PFSK-1 (cell line): ENCODE results near the gene TMEM169.
A peak's percentile ranks its signal among the peaks of the same experiment; 100 is the strongest.

Experiments
- FOXP2 ChIP-seq: optimal IDR thresholded peaks from 2 replicates; pipeline ENCODE3; 2011; ENCODE audit warnings: borderline replicate concordance, control low read depth, inconsistent platforms; ENCODE audit not compliant: insufficient read depth; ENCODE audit errors: extremely low read length, extremely low read depth
- POLR2AphosphoS5 ChIP-seq: IDR thresholded peaks from 2 replicates; pipeline ENCODE4 v1.6.1; 2012; ENCODE audit warnings: low read depth, mild to moderate bottlenecking, control low read depth, low read length, moderate library complexity
- REST ChIP-seq, 2 experiments: IDR thresholded peaks; 2 replicates each; pipeline versions ENCODE4 v1.6.1 to v1.8.0; 2011 to 2012; ENCODE audit warnings: low read depth in 2 of 2, low read length in 2 of 2, control low read depth in 1 of 2, inconsistent platforms in 1 of 2, mild to moderate bottlenecking in 1 of 2, moderate library complexity in 1 of 2; ENCODE audit not compliant: insufficient read depth in 1 of 2
- SIN3A ChIP-seq: IDR thresholded peaks from 2 replicates; pipeline ENCODE4 v1.6.1; 2012; ENCODE audit warnings: mild to moderate bottlenecking, low read length, moderate library complexity, borderline replicate concordance; ENCODE audit not compliant: insufficient read depth
- TAF1 ChIP-seq: IDR thresholded peaks from 2 replicates; pipeline ENCODE4 v1.6.1; 2012; ENCODE audit warnings: low read length, control low read depth, borderline replicate concordance; ENCODE audit not compliant: insufficient read depth

TMEM169 gene

DNA sequence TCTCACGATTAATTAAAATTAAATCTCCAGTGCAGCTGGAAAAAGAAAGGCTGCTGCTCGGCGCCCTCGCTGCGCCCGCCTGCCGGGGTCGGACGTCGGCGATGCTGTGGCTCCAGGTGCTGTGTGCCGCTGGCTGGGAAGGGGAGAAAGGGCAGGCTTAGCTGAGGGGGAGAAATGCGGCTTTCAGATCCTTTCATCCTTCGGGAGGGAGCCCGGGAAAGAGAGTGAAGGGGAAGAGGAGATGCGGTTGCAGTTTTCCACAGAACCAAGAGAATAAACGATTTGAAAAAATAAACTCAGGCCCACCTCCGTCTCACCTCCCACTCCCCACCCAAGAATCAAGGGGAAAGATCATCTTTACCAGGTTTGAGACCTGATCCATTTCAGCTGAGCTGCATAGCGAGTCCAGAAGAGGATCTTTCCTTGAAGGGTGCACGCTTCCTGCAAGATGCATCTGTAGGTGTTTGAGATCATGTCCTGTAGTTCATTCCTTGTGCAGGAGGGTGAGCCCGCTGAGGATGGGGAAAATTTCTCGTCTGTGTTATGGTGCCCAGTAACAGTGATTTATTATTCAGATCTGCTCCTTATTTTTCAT lies 495 bp downstream of the TMEM169 start:
- no peak for TF ChIP-seq FOXP2
- no peak for TF ChIP-seq TAF1
- no peak for TF ChIP-seq POLR2AphosphoS5
- TF ChIP-seq REST (IDR thresholded peaks at IDR 0.05; ENCODE audit: insufficient read depth in 1 of 2, low read depth in 2 of 2, low read length in 2 of 2), result no peak
- TF ChIP-seq SIN3A, result no peak

GRCh38 chr2:216082805-216083204 lies 1.1 kb downstream of the TMEM169 start:
- TF ChIP-seq REST (IDR thresholded peaks at IDR 0.05; ENCODE audit: insufficient read depth in 1 of 2, low read depth in 2 of 2, low read length in 2 of 2), result peak in 1 of 2 experiments; percentile 77; a peak in 2 of 4 replicates
- no peak for TF ChIP-seq TAF1

DNA sequence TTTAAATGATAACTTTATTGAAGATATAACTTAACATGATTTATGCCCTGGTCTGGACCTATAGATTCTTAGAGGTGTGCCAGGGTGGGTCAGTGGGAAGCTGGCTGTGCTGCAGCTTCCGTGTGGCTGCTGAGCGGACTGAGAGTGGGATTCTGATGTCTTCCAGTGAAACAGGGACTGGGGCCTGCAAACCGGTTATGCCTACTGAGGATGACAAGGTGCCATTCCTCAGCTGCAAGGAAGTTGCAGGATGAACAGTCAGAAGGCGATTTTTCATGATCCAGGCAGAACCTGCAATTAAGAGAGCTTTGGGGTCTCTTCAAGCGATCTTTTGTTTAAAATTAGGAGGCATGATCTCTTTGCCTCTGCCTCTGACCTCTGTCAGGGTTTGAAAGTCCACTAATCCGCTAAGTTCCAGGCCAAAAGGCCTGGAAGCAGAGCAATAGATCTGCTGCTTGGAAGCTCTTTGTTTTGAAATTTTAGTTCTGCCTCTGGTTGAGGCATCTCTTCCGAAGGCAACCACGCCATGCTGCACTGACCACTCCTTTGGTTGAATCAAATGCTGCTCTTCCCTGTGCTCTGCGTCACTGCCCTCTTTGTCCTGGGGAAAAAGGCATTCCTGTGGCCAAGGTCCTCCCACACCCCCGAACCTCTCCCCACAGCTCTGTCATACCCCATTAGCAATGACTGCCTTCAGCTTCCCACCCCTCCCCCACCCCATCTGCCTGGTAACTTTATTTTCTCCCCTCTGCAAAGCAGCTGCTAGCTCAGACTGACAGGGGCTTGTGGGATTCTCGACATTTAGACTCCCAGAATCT lies 2.0 kb downstream of the TMEM169 start:
- no peak for TF ChIP-seq FOXP2
- TF ChIP-seq POLR2AphosphoS5, result no peak
- no peak for TF ChIP-seq SIN3A
- TF ChIP-seq REST (IDR thresholded peaks at IDR 0.05; ENCODE audit: insufficient read depth in 1 of 2, low read depth in 2 of 2, low read length in 2 of 2), result no peak
- TF ChIP-seq TAF1, result no peak

GRCh38 chr2:216084547-216084946 lies 2.8 kb downstream of the TMEM169 start:
- no peak for TF ChIP-seq SIN3A

DNA sequence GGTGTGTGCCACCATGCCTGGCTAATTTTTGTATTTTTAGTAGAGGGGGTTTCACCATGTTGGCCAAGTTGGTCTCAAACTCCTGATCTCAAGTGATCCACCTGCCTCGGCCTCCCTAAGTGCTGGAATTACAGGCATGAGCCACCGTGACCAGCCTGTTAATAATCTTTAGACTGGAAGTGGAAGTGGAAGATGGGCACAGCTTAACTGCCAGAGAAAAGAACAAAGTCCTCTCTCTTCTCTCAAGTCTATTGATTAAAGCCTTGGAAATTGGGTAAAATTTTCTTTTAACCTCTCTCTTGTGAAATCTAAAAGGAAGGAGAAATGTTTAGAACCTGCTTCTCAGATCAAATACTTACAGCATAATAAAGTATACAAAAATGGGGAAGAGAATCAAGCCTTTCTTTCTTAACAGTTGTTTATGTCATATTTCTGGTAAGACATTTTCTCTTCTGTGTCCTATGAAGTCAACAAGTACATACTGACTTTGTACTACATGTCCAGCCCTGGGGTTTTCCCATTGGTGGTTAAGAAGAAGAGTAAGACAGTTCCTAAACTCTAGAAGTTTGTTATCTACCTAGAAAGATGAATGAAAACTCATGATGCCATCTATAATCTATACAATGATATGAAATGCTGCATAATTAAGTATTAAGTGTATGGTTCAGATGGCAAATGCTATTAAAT lies 4.6 kb downstream of the TMEM169 start:
- TF ChIP-seq FOXP2 (no peak), POLR2AphosphoS5 (no peak), REST (IDR thresholded peaks at IDR 0.05; ENCODE audit: insufficient read depth in 1 of 2, low read depth in 2 of 2, low read length in 2 of 2) (no peak), TAF1 (no peak), SIN3A (no peak)
